ENCODE results near the gene CPA1.

Gene CPA1

GRCh38 chr7:130397051-130397757 is 16.9 kb downstream of the CPA1 start:
- Histone ChIP-seq H3K27ac (no peak overlapping the region), H3K36me3 (peaks cover 5% of the 10 kb centered on the region; the same call in 1 of the 2 replicates), H3K27me3 (ENCODE audit: insufficient read depth, low read depth, severe bottlenecking) (no peaks in the 10 kb centered on the region), H3K9me3 (ENCODE audit: severe bottlenecking) (no peaks in the 10 kb centered on the region), H3K4me3 (ENCODE audit: low read depth, low read length) (no peak overlapping the region)
- no peak for TF ChIP-seq CTCF (IDR thresholded peaks at IDR 0.05; ENCODE audit: low read depth, low read length)
- DNase-seq, result no peak

- H3K4me3 ChIP-seq (ENCODE audit: low read depth, low read length), result no peak overlapping the region
- peaks cover 5% of the 10 kb centered on the region for H3K36me3 ChIP-seq
- no peaks in the 10 kb centered on the region for H3K27me3 ChIP-seq (ENCODE audit: insufficient read depth, low read depth, severe bottlenecking)
- DNase-seq, result no peak
- H3K9me3 ChIP-seq (ENCODE audit: severe bottlenecking), result no peaks in the 10 kb centered on the region
- no peak overlapping the region for H3K27ac ChIP-seq
- no peak for TF ChIP-seq CTCF (IDR thresholded peaks at IDR 0.05; ENCODE audit: low read depth, low read length)
Measured at GRCh38 chr7:130397758-130398073, 17.4 kb downstream of the CPA1 start.

- Histone ChIP-seq H3K27me3 (ENCODE audit: insufficient read depth, low read depth, severe bottlenecking) (no peaks in the 10 kb centered on the region), H3K36me3 (peaks cover 9% of the 10 kb centered on the region), H3K9me3 (ENCODE audit: severe bottlenecking) (no peaks in the 10 kb centered on the region), H3K27ac (no peak overlapping the region), H3K4me3 (ENCODE audit: low read depth, low read length) (no peak overlapping the region)
- DNase-seq, result no peak
- no peak for TF ChIP-seq CTCF (IDR thresholded peaks at IDR 0.05; ENCODE audit: low read depth, low read length)
Measured at GRCh38 chr7:130398526-130399090, 18.3 kb downstream of the CPA1 start.

GRCh38 chr7:130400120-130400572 is 19.9 kb downstream of the CPA1 start:
- DNase-seq, result no peak
- Histone ChIP-seq H3K36me3 (peaks cover 9% of the 10 kb centered on the region), H3K9me3 (ENCODE audit: severe bottlenecking) (no peaks in the 10 kb centered on the region), H3K27ac (no peak overlapping the region), H3K27me3 (ENCODE audit: insufficient read depth, low read depth, severe bottlenecking) (no peaks in the 10 kb centered on the region), H3K4me3 (ENCODE audit: low read depth, low read length) (no peak overlapping the region)
- no peak for TF ChIP-seq CTCF (IDR thresholded peaks at IDR 0.05; ENCODE audit: low read depth, low read length)

- TF ChIP-seq CTCF (IDR thresholded peaks at IDR 0.05; ENCODE audit: low read depth, low read length), result no peak
- Histone ChIP-seq H3K4me3 (ENCODE audit: low read depth, low read length) (no peak overlapping the region), H3K27me3 (ENCODE audit: insufficient read depth, low read depth, severe bottlenecking) (no peaks in the 10 kb centered on the region), H3K9me3 (ENCODE audit: severe bottlenecking) (no peaks in the 10 kb centered on the region), H3K27ac (no peak overlapping the region), H3K36me3 (peaks cover 9% of the 10 kb centered on the region)
- no peak for DNase-seq
Measured at GRCh38 chr7:130401101-130401500, 20.8 kb downstream of the CPA1 start.

GRCh38 chr7:130401578-130401977 is 21.3 kb downstream of the CPA1 start:
- Histone ChIP-seq H3K4me3 (ENCODE audit: low read depth, low read length) (no peak overlapping the region), H3K36me3 (peaks cover 9% of the 10 kb centered on the region), H3K9me3 (ENCODE audit: severe bottlenecking) (no peaks in the 10 kb centered on the region), H3K27me3 (ENCODE audit: insufficient read depth, low read depth, severe bottlenecking) (no peaks in the 10 kb centered on the region), H3K27ac (no peak overlapping the region)
- TF ChIP-seq CTCF (IDR thresholded peaks at IDR 0.05; ENCODE audit: low read depth, low read length), result no peak
- DNase-seq, result no peak
